ENCODE measurements around the gene MANBA.

The MANBA gene

DNA sequence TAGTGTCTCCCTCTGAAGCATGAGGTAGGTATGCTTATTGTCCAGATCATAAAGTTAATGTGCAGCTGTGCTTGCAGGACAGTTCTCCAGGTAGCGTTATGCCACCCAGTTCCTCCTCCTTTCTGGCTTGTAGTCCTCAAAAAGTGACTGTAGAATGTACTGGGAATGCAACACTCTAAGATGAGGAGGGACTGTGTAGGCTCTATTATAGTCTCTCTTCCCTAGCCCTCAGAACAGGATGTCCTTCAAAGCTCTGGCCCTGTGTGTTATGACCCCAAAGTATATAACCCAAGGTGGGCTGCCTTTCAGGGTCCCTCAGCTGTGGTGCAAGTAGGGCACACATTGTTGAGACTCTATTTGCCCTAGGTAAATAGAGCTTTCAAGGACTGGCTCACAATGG, 20.8 kb upstream of the MANBA start:
- peak in 1 of 2 experiments; percentile 31 for DNase-seq
- no peak for TF ChIP-seq POLR2A (IDR thresholded peaks at IDR 0.05; ENCODE audit: low read length)
- no peak for TF ChIP-seq GATA1 (IDR thresholded peaks at IDR 0.05; ENCODE audit: low read depth, low read length)

DNA sequence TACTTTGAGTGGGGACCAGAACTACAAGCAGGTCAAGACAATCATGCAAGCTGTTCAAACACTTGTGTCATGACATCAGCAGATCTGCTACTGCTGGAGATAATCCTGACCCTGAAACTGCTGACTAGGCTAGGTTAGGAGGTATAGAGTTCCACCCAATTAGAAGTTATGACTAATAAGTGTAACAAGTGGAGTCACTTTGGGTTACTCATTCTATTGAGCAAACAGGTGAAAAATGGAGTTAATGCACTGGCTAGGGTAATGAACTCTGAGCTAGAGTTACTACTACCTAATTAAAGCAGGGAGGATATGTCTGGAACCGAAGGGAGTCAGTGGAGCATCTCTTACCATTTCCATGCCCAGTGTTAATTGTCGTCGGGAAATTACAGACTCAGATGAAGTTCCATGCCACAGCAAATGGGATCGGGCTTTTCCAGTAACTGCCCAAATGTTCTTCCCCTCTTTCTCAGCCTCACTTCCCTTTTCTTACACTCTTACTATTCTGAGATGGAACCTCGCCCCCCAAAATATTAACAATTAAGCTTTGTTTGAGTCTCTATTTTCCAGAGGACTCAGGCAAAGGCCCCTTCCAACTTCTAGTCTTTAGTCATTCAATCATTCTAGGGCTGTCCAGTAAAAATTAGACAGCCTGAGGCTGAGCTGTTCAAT, 19.8 kb upstream of the MANBA start:
- TF ChIP-seq GATA1 (IDR thresholded peaks at IDR 0.05; ENCODE audit: low read depth, low read length) (no peak), POLR2A (IDR thresholded peaks at IDR 0.05; ENCODE audit: low read length) (no peak)
- peak; percentile 90 for DNase-seq

- no peak for TF ChIP-seq POLR2A (IDR thresholded peaks at IDR 0.05; ENCODE audit: low read length)
- TF ChIP-seq GATA1 (IDR thresholded peaks at IDR 0.05; ENCODE audit: low read depth, low read length) = no peak
- peak; percentile 23 to 49 for DNase-seq
These were observed 18.4 kb upstream of the MANBA start for GRCh38 chr4:102779204-102779603.

GRCh38 chr4:102778720-102779119, 18.0 kb upstream of the MANBA start:
- DNase-seq = no peak
- TF ChIP-seq POLR2A (IDR thresholded peaks at IDR 0.05; ENCODE audit: low read length) (no peak), GATA1 (IDR thresholded peaks at IDR 0.05; ENCODE audit: low read depth, low read length) (no peak)

DNA sequence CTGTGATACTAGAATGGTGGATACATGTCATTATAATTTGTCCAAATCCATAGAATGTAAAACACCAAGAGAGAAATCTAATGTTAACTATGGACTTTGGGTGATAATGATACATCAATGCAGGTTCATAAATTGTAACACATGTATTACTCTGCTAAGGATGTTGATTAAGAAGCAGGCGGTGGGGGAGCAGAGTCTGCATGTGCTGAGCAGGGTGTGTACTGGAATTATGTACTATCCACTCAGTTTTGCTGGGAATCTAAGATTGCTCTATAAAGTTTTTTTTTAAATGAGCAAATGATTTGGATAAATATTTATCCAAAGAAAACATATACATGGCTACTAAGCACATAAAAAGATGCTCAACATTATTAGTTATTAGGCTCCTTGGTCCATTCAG, 15.0 kb upstream of the MANBA start:
- DNase-seq = no peak
- no peak for TF ChIP-seq POLR2A (IDR thresholded peaks at IDR 0.05; ENCODE audit: low read length)
- TF ChIP-seq GATA1 (IDR thresholded peaks at IDR 0.05; ENCODE audit: low read depth, low read length) = no peak

DNA sequence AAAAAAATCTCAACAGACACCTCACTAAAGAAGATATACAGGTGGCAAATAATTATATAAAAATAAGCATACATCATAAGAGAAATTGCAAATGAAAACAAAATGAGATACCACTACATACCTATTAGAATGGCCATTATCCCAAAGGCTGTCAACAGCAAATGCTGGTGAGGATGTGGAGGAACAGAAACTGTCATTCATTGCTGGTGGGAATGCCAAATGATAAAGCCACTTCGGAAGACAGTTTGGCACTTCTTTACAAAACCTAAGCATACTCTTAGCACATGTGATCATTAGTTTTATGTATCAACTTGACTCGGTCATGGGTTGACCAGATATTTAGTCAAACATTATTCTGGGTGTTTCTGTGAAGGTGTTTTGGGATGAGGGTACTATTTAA, 13.5 kb upstream of the MANBA start:
- TF ChIP-seq POLR2A (IDR thresholded peaks at IDR 0.05; ENCODE audit: low read length) = no peak
- TF ChIP-seq GATA1 (IDR thresholded peaks at IDR 0.05; ENCODE audit: low read depth, low read length) = no peak
- DNase-seq = no peak

GRCh38 chr4:102772738-102773340, 12.1 kb upstream of the MANBA start:
- TF ChIP-seq POLR2A (IDR thresholded peaks at IDR 0.05; ENCODE audit: low read length) (no peak), GATA1 (IDR thresholded peaks at IDR 0.05; ENCODE audit: low read depth, low read length) (no peak)
- DNase-seq = no peak

- no peak for TF ChIP-seq POLR2A (IDR thresholded peaks at IDR 0.05; ENCODE audit: low read length)
- DNase-seq = no peak
These were observed 4.1 kb upstream of the MANBA start for GRCh38 chr4:102764901-102765300.

GRCh38 chr4:102761906-102762305, 1.1 kb upstream of the MANBA start:
- no peak for DNase-seq
- TF ChIP-seq POLR2A (IDR thresholded peaks at IDR 0.05; ENCODE audit: low read length) (no peak), GATA1 (IDR thresholded peaks at IDR 0.05; ENCODE audit: low read depth, low read length) (no peak)

- DNase-seq = peak; percentile 57 to 71
- TF ChIP-seq GATA1 (IDR thresholded peaks at IDR 0.05; ENCODE audit: low read depth, low read length) (no peak), POLR2A (IDR thresholded peaks at IDR 0.05; ENCODE audit: low read length) (no peak)
These were observed 531 bp upstream of the MANBA start for GRCh38 chr4:102761296-102761701.

GRCh38 chr4:102759831-102760644, 730 bp downstream of the MANBA start:
- DNase-seq = peak; percentile 61 to 70

DNA sequence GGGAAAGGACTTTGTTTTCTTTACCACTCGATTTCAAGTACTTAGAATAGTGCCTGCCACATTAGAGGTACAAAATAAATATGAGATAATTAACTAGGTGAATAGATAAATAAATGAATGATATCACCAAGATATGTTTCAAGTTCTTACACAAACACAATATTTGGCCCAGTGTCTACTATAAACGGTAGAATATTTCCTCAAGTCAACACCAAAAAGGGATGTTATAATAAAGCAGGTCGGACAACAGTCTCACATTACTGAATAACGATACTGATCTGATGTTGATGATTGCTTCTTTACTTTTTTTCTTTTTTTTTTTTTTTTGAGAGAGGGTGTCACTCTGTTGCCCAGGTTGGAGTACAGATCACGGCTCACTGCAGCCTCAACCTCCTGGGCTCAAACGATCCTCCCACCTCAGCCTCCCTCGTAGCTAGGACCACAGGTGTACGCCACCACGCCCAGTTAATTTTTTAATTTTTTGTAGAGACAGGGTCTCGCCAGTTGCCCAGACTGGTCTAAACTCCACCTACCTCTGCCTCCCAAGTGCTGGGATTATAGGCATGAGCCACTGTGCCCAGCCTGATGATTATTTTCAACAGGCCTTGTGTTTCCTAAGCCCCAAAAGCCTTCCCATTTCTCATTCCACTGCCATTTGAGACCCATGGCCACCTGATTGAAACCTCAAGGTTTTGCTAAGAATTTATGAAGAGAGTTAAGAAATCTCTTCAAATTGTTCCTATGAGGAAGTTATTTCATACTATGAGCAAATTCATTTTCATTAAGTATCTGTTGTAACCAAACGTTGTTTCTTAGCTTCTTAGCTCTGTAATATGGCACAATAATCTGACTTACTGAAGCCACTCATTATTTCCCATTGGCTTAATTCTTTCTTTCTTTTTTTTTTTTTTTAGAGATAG, 2.3 kb downstream of the MANBA start:
- DNase-seq = no peak
- TF ChIP-seq POLR2A (IDR thresholded peaks at IDR 0.05; ENCODE audit: low read length) (no peak), GATA1 (IDR thresholded peaks at IDR 0.05; ENCODE audit: low read depth, low read length) (no peak)

More at GRCh38 chr4:102759831-102760644, 730 bp downstream of the MANBA start:
- no peak for TF ChIP-seq POLR2A (IDR thresholded peaks at IDR 0.05; ENCODE audit: low read length)
- no peak for TF ChIP-seq GATA1 (IDR thresholded peaks at IDR 0.05; ENCODE audit: low read depth, low read length)

DNA sequence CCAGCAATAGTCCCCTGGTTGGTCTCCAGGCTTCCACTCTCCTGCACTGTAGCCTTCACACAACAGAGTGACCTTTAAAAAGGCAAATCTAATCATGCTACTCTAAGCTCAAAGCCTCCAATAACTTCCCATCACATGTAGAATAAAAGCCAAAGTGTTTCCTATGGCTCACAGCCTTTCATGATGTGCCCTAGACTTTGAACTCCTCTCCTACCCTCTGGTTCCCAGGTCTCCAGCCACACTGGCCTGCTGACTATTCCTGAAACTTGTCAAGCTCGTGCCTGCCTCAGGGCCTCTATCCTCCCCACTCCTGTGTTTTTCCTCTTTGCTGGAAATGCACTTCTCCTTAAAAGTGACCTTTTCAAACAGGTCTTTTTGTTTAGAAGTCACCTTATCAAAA, 3.1 kb downstream of the MANBA start:
- TF ChIP-seq GATA1 (IDR thresholded peaks at IDR 0.05; ENCODE audit: low read depth, low read length) (no peak), POLR2A (IDR thresholded peaks at IDR 0.05; ENCODE audit: low read length) (no peak)
- DNase-seq = no peak
